GM21528 (cell line): ENCODE results near the gene CDH7.

ENCODE experiments used
- ATAC-seq: cut with Tn5 transposase; IDR thresholded peaks from one replicate; pipeline ENCODE4 v1.9.1; 2021; ENCODE audit warnings: mild to moderate bottlenecking, moderate library complexity; ENCODE audit not compliant: unreplicated experiment, low FRiP score

The CDH7 gene

DNA sequence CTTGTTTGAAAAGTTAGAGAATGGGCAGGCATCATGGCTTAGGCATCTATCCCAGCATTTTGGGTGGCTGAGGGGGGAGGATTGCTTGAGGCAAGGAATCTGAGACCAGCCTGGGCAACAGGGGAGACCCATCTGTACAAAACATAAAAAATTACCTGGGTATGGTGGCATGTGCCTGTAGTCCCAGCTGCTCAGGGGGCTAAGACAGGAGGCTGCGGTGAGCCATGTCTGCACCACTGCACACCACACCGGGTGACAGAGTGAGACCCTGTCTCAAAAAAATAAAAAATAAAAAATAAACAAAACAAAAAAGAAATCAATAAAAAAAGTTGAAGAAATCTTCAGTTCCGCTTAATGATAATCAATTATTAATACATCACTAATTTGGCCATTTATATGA lies 146.5 kb downstream of the CDH7 start:
- ATAC-seq: no peak

DNA sequence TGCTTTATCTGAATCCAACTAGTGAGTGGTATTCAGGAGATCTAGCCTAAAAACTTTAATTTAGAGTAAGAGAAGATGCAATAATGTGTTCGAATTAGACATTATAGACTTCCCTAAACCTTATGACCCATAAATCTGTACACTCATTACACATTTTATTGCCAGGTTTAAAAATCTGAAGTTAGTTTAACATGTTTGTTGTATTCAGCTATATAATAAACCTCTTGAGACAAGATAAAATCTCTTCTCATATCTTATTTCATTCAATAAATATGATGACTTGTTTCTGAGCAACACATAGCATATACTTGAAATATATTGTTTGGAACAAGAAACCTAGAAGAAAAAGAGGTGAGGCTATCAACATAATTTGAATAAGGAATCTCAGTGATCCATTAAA lies 150.7 kb downstream of the CDH7 start:
- no peak for ATAC-seq

DNA sequence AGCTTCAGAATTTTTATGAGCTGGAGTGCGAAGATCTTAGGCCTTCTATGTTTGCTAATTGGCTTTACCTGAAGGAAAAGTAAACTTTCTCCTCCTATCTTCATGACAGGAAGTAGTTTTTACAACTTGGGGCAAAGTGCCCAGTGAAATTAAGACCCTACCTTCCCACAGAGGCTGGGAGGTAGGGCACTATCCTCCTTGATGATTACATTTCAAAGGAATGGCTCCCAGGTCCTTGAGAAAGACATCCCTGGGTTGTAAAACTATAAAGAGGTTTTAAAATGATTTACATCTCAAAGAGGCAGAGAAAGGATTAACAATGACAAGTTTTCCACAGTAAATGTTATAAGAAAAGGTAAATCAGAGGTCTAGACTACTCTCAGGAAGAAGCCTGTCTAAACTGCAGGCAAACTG lies 155.8 kb downstream of the CDH7 start:
- ATAC-seq: no peak

DNA sequence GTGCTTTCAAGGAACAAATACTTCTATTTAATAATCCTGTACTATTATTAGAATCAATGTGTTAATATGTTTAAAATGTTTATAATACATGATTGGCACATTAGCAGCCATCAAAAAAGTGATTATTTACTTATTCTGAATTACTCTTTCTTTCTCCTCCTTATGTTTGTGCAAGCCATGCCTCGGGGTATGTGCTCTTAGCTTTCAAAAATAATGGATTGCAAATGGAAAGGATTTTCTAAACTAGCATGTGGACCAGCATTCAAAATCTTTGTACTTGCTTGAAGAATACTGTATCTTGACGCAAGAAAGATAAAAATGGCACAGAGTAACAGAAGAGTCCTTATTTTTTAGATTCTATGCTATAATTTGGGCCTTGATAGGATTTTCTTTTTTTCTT lies 156.5 kb downstream of the CDH7 start:
- ATAC-seq: no peak

DNA sequence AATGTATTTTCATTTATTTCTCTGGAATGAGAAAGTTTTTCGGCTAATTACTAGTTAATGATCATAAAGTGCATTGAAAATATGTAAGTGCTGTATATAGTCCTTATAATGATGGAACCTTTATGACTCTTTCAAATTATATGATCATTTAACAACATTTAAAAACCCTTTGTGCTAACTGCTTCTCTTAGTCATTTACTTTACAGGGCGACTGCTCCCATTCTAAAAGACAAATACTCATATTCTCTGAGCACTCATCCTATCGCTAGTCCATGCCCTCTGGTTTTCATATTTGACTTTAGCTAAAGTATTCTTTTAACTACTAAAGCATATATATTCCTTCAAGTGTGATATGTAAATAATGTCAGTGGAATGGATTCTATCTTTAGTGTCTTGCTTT lies 168.2 kb downstream of the CDH7 start:
- ATAC-seq: no peak

DNA sequence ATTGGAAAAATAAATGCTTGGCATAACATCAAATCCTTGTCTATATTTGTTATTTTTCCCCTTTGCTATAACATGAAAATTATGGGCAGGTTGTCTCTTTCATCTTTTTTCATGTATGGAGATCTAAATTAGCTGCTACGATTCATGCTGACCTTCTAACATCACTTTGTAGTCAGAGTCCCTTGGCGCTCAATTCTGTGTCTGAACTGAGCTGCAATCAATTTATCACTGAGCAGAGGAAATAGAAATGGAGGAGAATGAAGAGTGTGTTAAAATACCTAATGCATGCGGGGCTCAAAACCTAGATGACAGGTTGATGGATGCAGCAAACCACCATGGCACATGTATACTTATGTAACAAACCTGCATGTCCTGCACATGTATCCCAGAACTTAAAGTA lies 168.9 kb downstream of the CDH7 start:
- no peak for ATAC-seq

DNA sequence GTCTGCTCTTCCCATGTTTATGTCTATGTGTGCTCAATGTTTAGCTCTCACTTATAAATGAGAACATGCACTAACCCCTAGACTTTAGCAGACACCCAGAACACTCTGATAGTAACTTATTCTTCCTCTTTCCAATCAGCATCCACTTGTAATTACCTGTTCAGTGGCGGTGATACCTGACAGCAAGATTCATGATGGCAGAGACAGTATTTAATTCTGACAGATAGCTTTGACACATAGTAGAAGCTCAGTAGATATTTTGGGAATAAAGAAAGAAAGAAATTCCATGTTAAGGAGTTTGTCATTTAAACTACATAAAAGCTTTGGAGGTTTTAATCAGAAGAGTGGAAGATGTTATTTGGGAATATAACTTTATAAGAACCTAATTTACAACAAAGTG lies 171.3 kb downstream of the CDH7 start:
- ATAC-seq: no peak

DNA sequence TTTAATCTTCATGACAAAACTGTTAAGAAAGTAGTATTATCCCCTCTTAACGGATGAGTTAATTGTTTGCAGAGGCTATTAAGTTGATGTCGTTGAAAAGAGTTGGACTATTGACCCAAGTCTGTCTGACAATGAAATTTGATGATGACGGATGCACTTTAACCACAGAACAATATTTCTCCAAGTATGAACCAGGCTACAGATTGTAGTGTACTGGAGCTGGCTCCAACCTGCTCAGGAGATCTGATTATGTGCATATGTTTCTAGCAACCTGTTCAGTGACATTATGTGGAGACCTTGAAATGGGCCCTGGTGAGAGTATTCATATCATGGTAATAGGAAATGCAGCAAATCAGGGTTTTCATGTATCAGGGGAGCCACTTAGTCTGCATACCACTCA lies 174.1 kb downstream of the CDH7 start:
- no peak for ATAC-seq

DNA sequence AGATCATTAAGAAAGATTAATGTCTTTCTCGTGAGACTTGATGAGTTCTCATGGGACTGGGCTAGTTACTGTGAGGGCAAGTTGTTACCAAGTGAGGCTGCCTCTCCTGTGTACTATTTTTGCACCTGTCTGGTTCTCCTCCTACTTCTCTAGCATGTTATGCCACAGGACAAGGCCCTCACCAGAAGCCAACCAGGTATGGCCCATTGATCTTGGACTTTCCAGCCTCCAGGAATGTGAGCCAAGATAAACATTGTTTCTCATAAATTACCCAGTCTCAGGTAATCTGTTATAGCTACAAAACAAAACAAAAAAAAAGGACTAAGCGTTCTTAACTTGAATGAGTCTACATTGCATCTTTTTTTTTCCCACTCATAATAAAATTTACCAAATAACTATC lies 184.1 kb downstream of the CDH7 start:
- no peak for ATAC-seq

DNA sequence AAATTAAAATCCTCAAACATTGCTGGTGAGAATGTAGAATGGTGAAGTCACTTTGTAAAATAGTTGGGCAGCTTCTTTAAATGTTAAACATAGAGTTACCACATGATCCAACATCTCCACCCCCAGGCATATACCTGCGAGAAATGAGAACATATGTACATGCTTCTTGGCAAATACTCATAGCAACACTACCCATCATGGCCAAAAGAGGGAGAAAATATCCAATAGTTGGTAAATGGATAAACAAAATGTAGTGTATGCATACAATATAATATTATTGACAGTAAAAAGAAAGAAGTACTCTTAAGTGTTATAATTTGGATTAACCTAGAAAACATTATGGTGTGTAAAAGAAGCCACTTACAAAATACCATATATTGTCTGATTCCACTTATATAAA lies 185.9 kb downstream of the CDH7 start:
- no peak for ATAC-seq

DNA sequence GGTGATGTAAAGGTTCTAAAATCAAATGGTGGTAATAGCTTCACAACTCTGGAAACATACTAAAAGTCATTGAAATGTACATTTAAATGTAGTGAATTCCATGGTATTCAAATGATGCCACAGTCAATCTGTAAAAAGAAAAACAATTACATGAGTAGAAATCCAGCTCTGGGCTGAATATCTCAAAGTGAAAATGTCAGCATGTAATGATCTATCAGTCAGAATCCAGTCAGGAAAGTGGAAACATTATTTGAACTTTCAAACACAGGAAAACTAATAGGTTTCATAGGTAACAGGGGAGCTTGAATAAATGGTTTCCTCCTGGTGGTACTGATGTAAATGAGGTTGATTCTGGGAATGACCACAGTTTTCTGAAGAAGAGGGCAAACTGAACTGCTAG lies 186.4 kb downstream of the CDH7 start:
- no peak for ATAC-seq

DNA sequence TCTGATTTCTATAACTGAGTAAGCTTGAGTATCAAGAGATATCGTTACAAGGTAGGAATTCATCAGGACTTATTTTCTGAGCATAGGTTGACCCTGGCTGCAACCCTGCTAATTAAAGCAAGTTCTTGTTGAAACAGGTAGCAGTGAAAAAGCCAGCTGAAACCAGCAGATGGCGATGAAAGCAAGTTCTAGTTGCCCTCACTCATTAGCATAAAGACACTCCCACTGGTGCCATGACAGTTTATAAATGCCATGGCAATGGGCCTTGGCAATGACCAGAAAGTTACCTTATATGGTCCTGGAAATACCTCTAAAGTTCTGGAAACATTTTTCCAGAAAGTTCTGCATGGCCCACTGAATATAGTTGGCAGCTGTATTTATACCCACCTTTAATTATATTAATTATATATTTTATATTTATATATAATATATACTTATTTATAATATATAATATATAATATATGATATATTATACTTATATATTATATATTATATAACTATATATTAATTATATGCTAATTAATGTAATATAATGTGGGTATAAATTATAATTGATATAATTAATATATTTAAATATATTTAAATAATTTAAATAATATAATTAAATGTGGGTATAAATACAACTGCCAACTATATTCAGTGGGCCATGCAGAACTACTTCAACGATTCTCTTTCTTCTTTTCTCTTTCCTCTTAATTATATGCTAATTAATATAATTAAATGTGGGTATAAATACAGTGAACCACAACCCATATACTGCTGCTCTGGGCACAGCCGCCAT lies 188.0 kb downstream of the CDH7 start:
- no peak for ATAC-seq
